GM19395 (cell line): ENCODE data around the gene ECD.

ENCODE experiments used
- ATAC-seq: cut with Tn5 transposase; IDR thresholded peaks from one replicate; pipeline ENCODE4 v1.9.1; 2021; ENCODE audit warnings: mild to moderate bottlenecking, moderate library complexity; ENCODE audit not compliant: unreplicated experiment

Gene ECD

GRCh38 chr10:73167783-73168464, at the start of gene ECD, which contains the start of gene FAM149B1:
TSS of gene ECD (minus strand) at chr10:73168008. CDS start at chr10:73163937, 4,071 bp downstream.
TSS of gene FAM149B1 (plus strand) at chr10:73168119. CDS start at chr10:73168340, 221 bp downstream.
- ATAC-seq = peak; percentile 88

- ATAC-seq = no peak
These were observed 47.9 kb upstream of the ECD start for GRCh38 chr10:73215749-73216148.

DNA sequence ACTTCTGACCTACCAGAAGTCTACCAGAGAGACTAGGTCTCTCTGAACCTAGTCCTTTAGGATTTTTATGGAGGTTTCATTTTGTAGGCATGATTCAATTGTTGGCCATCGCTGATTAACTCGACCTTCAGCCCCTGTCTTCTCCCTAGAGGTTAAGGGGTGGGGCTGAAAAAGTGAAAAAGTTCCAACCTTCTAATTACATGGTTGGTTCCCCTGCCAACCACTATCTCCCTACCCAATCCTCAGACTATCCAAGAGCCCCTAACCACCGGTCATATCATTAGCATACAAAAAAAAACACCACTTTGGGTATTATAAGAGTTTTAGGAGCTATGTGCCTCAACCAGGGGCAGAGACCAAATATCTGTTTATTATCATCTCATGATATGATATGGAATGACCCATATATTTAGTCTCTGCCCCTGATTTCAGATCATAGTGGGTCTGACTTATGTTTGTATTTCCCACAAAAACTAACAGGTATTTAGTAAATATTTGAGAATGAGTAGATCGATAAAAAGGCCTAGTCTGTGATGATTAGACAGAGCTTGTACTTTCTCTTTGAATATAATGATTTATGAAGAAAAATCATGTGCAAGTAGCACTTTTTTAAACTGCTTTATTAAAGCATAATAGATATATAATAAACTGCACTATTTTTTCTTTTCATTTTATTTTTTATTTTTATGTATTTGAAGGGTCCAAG, 43.5 kb upstream of the ECD start:
- ATAC-seq = no peak

- ATAC-seq = no peak
These were observed 42.7 kb upstream of the ECD start for GRCh38 chr10:73210395-73211105.

DNA sequence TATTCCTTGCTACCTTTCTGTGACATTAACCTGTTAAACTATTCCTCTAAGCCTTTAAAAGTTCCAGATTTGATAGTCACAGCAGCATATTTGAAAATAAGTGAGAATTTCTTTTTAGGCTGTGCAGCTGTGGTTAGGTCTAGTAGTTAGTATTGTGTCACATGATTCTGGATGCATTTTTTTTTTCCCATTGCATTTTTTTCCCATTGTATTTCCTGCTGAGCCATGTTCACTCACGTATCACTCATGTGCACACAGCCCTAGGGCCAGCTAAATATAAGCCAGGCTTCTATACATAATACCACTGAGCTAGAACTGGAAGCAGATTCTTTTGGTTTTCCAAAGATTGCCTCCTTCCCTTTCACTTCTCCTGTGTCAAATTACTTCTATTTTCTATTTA, 41.9 kb upstream of the ECD start:
- ATAC-seq = no peak

DNA sequence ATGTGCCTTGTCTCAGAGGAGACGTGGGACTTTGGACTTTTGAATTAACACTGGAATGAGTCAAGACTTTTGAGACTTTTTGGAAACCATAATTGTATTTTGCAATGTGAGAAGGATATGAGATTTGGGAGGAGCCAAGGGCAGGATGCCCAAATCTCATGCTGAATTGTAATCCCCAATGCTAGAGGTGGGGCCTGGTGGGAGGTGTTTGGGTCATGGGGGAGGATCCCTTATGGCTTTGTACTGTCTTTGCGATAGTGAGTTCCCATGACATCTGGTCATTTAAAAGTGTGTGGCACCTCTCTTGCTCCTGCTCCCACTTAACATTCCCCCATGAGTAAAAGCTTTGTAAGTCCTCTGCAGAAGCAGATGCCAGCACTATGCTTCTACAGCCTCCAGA, 40.1 kb upstream of the ECD start:
- ATAC-seq = no peak

- ATAC-seq = no peak
These were observed 38.6 kb upstream of the ECD start for GRCh38 chr10:73206385-73206784.

DNA sequence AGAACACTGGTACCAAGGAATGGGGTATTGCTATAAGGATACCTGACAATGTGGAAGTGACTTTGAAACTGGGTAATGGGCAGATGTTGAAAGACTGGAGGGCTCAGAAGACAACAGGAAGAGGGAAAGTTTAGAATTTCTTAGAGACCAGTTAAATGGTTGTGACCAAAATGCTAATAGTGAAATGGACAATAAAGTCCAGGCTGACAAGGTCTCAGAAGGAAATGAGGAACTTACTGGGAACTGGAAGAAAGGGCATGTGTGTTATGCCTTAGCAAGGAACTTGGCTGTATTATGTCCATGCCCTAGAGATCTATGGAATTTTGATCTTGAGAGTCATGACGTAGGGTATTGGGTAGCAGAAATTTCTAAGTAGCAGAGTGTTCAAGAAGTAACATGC, 38.1 kb upstream of the ECD start:
- ATAC-seq = no peak

DNA sequence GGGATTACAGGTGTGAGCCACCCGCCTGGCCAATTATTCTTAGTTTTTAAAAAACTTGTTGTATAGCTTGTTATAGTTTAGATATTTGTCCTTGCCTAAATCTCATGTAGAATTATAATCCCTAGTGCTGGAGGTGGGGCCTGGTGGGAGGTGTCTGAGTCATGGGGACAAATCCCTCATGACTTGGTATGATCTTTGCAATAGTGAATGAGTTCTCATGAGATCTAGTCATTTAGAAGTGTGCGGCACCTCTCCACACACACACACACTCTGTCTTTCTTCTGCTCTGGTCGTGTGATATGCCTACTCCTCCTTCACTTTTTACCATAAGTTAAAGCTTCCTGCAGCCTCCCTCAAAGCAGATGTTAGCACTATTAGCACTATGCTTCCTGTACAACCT, 37.3 kb upstream of the ECD start:
- ATAC-seq = no peak

GRCh38 chr10:73190188-73190587, 22.4 kb upstream of the ECD start:
- no peak for ATAC-seq

DNA sequence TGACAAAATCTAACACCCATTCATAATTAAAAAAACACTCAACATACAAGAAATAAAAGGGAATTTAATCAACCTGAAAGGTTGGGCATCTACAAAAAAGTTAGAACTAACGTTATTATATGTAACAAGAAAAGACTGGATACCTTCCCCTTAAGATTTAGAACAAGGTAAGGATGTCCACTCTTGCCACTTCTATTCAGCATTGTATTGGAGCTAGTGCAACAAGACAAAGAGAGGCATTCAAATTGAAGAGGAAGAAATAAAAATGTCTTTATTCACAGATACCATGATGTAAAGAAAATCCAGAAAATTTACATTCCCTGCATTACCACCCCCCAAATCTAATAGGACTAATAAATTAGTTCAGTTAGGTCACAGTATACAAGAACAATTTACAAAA, 18.5 kb upstream of the ECD start:
- no peak for ATAC-seq

- ATAC-seq = no peak
These were observed 16.0 kb upstream of the ECD start for GRCh38 chr10:73183667-73184281.

DNA sequence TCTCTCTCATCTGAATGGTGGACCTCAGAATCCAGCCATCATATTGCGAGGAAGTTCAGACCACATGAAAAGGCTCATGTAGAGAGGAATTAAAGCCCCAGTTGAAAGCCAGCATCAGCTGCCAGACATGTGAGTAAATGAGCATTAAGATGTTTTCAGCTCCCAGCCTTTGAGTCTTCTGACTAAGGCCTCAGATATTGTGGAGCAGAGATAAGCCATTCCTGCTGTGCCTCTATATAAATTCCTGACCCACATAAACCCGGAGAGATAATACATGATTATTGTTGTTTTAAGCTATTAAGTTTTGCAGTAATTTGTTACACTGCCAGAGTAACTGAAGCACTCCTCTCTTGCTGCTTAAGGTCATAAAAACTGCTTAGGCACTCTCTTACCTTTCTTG, 14.8 kb upstream of the ECD start:
- no peak for ATAC-seq

GRCh38 chr10:73174148-73174925, 6.5 kb upstream of the ECD start:
- no peak for ATAC-seq

DNA sequence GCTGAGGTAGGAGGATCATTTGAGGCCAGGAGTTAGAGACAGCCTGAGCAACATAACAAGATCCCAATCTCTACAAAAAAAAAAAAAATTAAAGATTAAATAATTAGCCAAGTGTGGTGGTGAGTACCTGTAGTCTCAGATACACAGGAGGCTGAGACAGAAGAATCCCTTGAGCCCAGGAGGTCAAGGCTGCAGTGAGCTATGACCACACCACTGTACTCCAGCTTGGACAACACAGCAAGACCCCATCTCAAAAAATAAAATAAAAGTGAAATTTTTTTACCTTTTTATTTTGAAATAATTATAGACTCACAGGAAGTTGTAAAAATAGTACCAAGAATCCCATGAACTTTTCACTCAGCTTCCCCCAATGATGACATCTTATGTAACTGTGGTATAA, 5.1 kb upstream of the ECD start:
- no peak for ATAC-seq

GRCh38 chr10:73169320-73169719, 1.5 kb upstream of the ECD start:
- ATAC-seq = no peak

- no peak for ATAC-seq
These were observed 626 bp upstream of the ECD start for GRCh38 chr10:73168465-73168803.

GRCh38 chr10:73167458-73167782, 388 bp downstream of the ECD start:
- ATAC-seq = peak; percentile 31

DNA sequence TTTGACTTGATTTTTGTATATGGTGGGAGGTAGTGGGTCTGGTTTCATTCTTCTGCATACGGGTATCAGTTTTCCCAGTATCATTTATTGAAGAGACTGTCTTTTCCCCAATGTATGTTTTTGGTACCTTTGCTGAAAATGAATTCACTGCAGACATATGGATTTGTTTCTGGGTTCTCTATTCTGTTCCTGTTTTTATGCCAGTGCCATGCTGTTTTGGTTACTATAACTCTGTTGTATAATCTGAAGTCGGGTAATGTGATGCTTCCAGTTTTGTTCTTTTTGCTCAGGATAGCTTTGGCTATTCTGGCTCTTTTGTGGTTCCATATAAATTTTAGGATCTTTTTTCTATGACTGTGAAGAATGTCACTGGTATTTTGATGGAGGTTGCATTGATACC, 836 bp downstream of the ECD start:
- no peak for ATAC-seq

- ATAC-seq = no peak
These were observed 4.7 kb downstream of the ECD start for GRCh38 chr10:73163096-73163495.

- no peak for ATAC-seq
These were observed 6.1 kb downstream of the ECD start for GRCh38 chr10:73161662-73162061.
